HG02763 (cell line): Measurements from ENCODE around the gene RPS6KL1.
"Not testable (repeated sequence)": the region's sequence is repeated elsewhere in the genome, so short reads cannot be mapped to it uniquely, and the experiment has no call there.

Experiments used
- ATAC-seq: cut with Tn5 transposase; IDR thresholded peaks from one replicate; pipeline ENCODE4 v1.9.1; 2021; ENCODE audit warnings: mild to moderate bottlenecking, moderate library complexity; ENCODE audit not compliant: unreplicated experiment

RPS6KL1 gene

DNA sequence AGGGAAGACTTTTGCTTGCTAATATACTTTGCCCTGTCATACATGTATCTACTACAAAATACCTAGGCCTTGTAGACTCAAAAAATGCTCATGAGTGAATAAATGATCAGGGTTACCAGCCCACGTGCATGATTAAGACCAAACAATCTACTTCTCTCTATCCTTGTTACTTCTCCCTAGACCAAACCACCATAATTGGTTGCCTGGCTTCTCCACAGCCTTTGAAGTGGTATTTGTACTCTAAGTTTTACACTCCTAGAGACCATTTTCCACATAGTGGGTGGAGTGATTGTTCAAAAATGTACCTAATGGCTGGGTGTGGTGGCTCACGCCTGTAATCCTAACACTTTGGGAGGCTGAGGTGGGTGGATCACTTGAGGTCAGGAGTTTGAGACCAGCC lies 14.1 kb upstream of the RPS6KL1 start:
- no peak for ATAC-seq

DNA sequence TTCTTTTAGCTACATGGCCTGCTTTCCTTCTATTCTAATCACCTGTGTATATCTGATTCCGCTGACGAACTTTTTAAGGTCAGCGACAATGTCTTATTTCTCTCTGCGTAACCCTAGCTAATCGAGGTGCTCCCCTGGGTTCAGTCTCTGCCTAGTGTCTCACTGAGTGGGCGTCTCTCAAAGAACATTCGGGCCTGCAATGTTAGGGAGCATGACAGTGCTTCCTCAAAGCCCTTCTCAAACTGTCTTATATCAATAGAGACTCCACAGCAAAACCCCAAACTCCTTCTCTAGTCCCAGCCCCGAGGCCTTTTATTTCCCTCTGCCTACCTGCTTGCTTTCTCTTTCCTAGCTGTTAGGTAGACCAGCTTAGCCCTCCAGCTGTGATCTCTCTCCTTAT lies 13.7 kb upstream of the RPS6KL1 start:
- ATAC-seq: no peak

DNA sequence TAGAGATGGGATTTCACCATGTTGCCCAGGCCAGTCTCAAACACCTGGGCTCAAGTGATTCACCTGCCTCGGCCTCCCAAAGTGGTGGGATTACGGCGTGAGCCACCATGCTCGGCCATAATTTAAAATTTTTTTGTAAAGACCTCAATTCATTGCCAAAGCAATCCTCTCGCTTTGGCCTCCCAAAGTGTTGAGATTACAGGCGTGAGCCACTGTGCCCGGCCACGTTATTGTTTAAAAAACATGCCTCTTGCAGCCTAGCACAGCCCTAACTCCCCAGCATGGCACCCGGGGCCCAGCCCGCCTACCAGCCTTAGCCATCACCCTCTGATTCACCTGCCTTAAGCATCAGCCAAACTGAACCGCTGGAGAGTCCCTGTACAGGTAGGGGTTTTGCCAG lies 13.1 kb upstream of the RPS6KL1 start:
- no peak for ATAC-seq

DNA sequence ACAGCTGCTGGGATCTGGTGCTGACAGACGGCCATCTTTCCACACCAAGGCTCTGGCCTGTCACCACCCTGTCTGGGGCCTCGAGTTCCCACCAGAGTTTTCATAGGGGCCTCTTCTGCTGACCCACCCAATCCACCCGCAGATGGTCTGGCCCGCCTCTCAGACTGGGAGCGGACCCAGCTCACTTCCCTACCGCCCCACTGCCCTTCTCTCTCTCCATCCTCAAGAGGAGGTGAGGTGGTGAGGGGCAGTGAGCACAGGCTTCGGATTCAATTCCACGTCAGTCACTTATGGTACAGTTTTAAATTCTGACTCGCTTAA lies 12.3 kb upstream of the RPS6KL1 start:
- ATAC-seq: no peak

DNA sequence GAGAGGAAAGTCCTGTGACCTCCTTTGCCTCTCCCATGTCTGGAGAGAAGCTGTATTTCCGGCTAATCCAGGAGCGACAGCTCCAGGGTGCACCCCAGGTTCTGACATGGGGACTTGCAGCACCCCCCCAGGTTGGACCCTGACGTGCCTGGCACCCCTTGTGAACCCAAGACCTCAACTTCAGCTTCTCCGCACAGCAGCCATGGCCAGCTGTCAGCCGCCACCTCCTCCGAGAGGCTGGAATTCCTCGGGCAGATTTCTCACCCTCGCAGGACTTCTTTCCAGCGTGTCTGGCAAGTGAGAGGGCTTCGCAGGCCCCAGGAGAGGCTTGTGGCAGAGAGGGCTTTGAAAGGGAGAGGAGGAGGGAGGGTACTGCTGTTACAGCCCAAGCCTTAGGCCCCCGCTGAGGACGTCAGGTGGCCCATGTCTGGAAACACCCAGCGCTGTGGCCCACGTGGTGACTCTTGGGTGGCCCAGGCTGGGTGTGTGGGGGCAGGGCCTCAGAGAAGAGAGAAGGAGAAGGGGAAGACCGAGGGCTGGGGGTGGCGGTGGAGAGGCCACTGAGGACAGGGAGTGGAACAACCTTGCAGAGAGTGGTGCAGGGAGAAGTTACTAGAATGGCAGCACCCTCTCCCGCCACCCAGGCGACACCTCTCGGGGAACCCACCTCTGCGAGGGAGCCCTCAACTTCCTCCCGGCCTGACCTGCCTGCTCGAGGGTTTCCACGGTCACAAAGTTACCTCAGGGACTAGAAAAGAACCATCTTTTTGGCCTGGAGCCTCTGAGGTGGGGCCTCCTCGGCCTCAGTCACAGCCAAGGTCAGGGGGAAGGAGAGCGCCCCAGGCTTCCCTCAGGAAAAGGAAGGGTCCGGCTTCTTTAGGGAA lies 11.7 kb upstream of the RPS6KL1 start:
- no peak for ATAC-seq

DNA sequence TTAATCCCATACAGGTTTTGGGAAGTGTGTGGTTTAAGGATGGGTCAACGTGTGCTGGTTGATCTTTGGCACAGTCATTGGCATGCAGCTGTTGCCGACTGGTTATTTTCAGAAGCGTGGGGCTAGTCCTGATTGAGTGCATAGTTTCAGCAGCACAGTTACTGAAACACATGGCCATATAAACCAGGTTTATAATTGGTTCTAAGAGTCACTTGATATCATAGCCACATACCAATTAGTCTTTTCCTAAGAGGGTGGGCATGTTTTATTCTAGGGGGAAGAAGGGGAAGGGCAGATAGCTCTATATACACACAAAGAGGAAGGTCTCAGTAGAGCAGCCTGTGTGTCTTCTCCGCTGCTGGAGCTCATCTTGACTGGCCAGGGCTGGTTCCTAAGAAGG lies 11.0 kb upstream of the RPS6KL1 start:
- ATAC-seq: no peak

DNA sequence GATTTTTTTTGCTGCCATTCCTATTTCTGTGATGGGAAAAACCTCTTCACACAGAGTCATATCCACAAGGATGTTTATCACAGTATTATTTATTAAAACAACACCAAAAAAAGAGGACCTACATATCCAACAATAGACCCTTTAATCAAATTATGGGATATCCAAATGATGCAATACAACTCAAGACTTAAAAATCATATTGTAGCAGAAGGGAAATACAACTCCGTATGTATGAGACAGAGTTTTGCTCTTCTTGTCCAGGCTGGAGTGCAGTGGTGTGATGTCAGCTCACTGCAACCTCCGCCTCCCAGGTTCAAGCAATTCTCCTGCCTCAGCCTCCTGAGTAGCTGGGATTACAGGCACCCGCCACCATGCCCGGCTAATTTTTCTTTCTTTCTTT lies 9.9 kb upstream of the RPS6KL1 start:
- ATAC-seq: not testable (repeated sequence)

DNA sequence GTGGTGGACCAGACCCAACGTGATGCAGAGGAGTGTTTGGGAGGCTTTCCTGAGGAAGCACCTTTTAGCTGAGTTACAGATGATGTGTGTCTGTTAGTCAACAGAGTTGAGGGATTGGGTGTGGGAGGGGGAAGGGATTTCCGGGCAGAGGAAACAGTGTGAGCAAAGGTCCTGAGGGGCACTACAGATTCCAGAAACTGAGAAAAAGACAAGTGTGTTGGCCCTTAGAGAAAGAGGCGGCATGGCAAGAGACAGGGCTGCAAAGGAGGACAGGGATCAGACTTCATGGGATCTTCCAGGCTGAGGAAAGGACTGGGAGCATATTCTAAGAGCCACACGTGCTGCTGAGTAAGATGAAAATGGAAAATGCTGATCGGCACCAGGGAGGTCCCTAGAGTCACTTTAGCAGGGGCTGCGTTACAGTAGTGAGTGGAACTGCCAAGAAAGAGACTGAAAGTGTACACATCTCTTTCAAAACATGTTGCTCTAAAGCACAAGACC lies 9.4 kb upstream of the RPS6KL1 start:
- ATAC-seq: no peak

DNA sequence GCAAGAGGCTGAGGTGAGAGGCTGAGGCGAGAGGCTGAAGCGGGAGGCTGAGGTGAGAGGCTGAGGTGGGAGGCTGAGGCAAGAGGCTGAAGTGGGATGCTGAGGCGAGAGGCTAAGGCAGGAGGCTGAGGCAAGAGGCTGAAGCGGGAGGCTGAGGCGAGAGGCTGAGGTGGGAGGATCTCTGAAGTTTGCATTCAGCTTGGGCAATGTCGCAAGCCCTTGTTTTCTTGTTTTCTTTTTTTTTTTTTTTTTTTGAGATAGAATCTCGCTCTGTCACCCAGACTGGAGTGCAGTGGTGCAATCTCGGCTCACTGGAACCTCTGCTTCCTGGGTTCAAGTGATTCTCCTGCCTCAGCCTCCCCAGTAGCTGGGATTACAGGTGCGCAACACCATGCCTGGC lies 8.7 kb upstream of the RPS6KL1 start:
- not testable (repeated sequence) for ATAC-seq

DNA sequence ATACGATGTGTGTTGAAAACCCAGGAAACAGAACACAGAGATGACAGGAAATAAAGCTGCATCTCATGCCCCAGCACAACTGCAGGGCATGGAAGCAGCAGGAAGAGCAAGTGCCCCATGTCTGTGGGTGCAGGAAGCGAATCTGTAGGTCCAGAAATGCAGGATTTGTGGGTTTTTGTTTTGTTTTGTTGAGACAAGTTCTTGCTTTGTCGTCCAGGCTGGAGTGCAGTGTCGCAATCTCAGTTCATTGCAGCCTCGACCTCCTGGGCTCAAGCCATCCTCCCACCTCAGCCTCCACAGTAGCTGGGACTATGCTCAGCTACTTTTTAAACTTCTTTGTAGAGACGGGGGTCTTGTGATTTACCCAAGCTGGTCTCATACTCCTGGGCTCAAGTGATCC lies 6.2 kb upstream of the RPS6KL1 start:
- no peak for ATAC-seq

DNA sequence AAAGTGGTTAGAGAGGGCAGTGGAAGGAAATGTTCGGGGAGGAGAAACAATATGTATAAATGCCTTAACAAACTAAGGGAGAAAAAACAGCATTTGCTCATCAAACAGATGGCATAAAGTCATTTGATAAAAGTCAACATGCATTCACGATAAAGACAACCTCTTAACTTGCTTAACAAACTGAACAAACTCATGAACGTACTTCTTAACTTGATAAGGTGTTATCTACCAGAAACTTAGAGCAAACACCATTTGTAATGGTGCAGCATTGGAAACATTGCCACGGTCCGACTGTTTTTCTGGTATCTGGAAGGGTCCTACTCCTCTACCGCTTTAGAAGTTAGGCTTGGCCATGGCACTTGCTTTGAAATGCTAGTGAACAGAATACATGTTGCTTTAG lies 4.2 kb upstream of the RPS6KL1 start:
- ATAC-seq: no peak

DNA sequence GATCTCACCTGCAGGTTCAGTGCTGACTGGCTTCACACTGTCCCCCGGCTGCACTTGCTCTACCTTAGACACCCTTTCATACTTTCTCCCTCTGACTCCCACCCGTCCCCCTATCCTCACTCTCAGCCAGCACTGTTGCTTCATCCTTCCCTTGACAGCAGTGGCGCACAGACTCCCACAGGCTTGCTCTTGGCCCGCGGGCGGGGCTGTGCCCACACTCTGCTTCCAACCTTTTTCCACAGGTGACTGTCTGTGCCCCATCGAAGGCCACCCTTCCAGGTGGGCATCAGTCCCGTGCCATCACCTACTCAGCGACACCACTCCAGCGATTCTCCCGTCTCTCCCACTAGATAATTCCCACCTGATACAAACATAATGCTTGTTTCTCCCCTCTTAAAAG lies 1.0 kb upstream of the RPS6KL1 start:
- no peak for ATAC-seq

DNA sequence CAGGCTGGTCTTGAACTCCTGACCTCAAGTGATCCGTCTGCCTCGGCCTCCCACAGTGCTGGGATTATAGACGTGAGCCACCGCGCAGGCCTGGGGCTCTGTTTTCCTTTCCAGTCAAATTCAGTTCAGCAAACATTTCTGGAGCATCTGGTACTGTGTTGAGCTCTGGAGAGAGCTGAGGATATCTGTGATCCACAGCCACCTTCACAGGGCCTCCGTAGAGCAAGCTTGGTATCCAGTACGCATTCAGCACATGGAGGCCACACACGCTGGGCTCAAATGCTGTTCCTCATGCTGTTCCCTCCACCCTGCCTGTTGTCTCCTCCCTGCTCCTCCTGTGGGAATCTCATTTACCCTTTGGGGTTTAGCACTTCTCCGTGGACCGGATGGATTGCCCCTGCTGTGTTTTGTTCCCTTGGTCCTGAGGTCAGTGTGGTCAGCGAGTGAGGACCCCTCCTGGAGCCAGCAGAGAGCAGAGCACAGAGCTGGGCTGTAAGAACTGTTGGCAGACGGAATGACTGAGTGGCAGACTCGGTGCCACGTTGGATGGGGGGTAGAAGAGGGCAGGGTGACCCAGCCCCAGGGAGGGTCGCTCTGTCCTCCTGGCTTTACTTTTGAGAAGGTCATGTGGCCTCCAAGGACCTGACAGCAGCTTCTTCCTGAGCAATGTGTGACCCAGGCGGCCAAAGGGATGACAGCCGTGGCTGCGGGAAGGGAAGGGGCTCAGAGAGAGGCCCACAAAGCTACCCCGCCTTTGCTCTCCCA lies 891 bp downstream of the RPS6KL1 start:
- ATAC-seq: no peak

DNA sequence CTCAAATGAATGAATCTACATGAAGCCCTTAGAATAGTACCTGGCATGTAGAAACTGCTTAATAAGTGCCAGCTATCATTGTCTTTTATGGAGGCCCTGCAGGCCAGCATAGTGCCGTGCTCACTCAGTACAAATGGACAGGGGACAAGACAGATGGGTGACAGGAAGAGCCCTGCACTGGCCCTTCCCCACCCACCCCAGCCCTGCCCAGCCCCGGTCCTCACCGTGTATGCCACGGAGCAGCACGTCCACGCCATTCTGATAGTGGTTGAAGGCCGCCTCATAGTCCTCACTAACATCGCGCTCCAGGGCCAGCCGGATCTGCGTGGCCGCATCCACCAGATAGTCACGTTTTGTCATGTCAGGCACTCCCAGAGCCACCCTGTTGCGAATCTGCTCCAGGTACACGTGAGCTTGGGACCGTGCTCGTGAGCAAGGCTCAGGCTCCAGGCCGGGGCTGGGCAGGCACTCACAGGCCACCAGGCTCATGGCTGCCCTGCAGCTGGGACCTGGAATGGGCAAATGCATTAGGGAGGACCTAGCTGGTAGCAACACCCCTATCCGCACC lies 1.9 kb downstream of the RPS6KL1 start:
- ATAC-seq: no peak

DNA sequence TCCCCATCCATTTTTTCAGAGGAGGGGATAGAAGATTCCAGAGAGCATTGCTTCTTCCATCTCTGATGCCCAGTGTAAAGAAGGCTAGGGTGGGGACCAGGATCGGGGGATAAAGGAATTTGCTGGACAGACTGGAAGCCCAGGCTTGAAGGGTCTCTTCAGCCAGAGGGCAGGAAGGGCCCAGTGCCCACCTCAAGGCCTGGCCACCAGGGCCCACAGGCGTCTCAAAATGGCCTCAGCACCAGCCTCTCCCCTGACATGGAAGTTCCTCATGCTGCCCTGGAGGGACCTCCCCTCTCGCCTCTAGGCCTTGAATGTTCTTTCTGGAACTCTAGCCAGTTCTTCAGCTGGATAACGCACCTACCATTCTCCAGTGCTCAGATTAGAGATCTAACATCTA lies 2.8 kb downstream of the RPS6KL1 start:
- no peak for ATAC-seq

DNA sequence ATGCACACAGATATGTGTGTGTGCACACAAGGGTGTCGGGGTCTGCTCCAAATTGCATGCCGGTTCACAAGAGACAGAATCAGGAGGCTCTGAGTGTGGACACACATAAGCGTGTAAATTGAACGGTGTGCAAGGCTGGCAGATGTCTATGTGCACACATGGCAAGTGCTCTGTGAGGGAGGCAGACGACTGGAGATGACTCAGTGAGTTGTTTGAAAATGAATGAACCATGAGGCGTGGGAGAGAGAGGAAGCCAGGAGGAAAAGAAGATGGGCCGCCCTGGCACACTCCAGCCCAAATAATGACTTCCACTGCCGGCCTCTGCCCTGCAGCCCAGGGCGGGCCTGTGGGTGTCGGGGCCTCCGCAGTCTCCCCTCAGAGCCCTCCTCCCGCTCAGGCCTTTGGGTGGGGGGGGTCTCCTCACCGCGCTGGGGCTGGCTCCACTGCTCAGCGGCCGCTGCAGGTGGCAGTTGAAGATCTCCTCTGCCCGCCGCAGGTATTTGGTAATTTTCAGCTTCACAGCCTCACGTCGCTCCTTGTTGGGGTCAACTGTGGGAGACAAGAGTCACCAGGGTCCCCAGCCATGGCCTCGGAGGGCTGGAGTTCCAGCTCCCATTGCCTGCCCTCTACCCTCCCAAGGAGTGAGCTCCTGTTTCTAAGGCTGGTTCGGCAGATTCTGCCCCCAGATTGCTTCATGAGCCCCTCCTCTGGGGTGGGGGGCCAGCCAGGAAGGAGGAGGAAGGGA lies 3.5 kb downstream of the RPS6KL1 start:
- no peak for ATAC-seq

DNA sequence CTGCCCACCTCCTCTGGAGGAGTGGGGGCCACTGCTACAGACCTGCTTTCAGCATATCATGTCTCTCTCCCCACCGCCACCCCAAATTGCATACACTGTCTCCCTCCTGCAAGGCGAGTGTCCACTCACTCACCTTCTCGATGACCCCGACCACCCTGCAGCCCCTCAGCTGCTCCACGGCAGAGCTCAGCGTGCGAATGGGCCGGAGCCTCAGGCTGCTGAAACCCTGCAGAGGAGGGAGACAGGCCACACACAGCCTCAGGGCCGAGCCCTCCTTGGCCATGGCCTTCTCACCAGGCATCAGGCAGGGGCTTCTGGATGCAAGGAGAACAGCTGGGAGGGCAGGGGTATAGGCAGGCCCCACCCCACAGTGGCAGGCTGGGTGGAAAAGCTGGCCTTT lies 4.7 kb downstream of the RPS6KL1 start:
- no peak for ATAC-seq

DNA sequence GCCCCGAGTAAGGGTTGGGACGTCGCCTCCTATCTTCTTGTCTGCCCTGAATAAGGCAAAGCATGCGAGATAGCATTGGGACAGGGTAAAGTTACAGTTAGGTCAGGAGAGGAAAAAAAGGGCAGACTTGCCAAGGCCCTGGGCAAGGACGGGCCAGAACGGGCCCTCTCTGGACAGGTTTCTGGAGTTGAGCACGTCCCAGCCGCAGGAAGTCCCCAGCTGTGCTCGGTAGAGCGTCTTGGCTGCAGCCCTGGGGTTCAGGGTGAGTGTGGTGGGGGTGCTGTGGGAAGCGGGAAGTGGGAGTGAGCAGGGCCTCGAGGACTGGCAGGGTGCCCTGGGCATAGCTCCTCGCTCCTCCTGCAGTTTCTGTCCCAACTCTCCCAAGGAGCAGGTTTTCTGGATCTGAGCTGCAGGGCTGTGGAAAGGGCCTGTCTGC lies 5.4 kb downstream of the RPS6KL1 start:
- ATAC-seq: no peak

DNA sequence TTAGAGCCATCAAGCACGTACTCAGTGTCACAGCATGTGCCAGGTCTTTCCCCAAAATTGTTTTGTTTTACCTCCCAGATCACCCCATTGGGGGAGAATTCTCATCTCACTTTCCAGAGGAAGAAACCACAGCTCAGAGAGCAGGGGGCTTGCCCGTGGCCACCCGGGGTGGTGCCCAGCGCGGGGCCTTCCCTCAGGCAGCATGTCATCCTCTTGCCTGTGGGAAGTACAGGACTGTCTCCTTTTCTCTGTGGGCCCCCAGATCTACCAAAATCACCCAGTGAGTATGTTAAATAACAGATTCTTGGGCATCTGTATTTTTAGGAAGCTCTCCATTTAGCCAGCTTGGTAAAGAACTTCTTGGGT lies 5.9 kb downstream of the RPS6KL1 start:
- ATAC-seq: no peak

DNA sequence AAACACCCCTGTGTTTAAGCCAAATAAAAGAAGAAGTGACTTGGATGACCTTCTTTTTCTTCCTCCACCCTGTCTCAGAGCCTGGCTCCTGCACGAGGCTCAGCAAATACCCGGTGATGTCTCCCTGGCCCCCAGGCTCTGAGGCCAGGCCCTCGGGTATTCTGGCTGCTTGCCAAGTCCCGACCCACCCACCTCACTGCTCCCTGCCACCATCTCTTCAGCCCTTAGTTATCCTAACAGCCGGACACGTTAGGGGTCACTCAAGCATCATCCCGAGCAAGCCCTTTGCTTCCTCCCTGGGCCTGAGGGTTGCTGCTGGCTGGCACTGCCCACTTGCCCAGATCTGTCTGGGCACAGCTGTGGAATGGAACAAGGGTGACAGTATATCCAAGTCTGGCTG lies 7.2 kb downstream of the RPS6KL1 start:
- no peak for ATAC-seq

DNA sequence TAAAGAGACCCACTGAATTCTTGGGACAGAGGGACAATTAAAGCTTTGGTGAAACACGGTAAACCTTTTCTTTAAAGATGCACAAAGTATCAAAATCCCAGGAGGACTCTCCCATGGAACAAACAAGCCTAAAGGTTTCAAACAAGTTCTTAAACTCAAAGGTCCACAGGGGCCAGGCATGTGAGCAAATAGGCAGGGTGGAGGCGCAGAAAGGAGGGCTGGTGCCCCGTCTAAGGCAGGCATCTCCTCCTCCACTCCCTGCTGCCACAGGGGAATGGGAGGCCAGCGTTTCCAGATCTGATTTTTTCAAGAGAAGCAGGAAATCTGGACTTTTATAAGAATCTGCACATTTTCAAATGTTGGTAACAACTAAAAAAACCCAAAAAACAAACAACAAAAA lies 7.6 kb downstream of the RPS6KL1 start:
- no peak for ATAC-seq
